Measurements from ENCODE around the gene CYP26B1.

The CYP26B1 gene

GRCh38 chr2:72148837-72149555 is 1.3 kb upstream of the CYP26B1 start:
- H4K20me1 ChIP-seq (ENCODE audit: insufficient read depth, low read length) = no peaks in the 10 kb centered on the region
- H3F3A ChIP-seq (ENCODE audit: insufficient read depth, low read length) = no peaks in the 10 kb centered on the region
- H3K9me3 ChIP-seq (ENCODE audit: low read length) = no peaks in the 10 kb centered on the region
- no peak overlapping the region for H3K27ac ChIP-seq (ENCODE audit: low read depth, low read length, poor library complexity, severe bottlenecking)
- no peaks in the 10 kb centered on the region for H3K27me3 ChIP-seq (ENCODE audit: insufficient read depth, low read length)
- no peak for TF ChIP-seq CTCF (IDR thresholded peaks at IDR 0.05; ENCODE audit: low read length)
- TF ChIP-seq EZH2 (IDR thresholded peaks at IDR 0.05; ENCODE audit: borderline replicate concordance, low read length) = no peak
- H3K36me3 ChIP-seq (ENCODE audit: insufficient read depth, low read length) = no peaks in the 10 kb centered on the region
- no peaks in the 10 kb centered on the region for H3K79me2 ChIP-seq (ENCODE audit: insufficient read depth, low read length)
- no peak overlapping the region for H3K4me3 ChIP-seq (ENCODE audit: low read depth, low read length, poor library complexity, severe bottlenecking)
- no peaks in the 10 kb centered on the region for H3K9me2 ChIP-seq (ENCODE audit: low read depth, low read length)
- H3K4me1 ChIP-seq (ENCODE audit: insufficient read depth, low read length, severe bottlenecking) = no peaks in the 10 kb centered on the region
- H3K9ac ChIP-seq (ENCODE audit: low read length) = no peak overlapping the region
- no peak overlapping the region for H3K4me2 ChIP-seq (ENCODE audit: low read length)
- no peak overlapping the region for H2AFZ ChIP-seq (ENCODE audit: low read length)

GRCh38 chr2:72148003-72148836 is 558 bp upstream of the CYP26B1 start:
- Histone ChIP-seq H3K27me3 (ENCODE audit: insufficient read depth, low read length) (no peaks in the 10 kb centered on the region), H3K36me3 (ENCODE audit: insufficient read depth, low read length) (no peaks in the 10 kb centered on the region), H3K9me3 (ENCODE audit: low read length) (no peaks in the 10 kb centered on the region), H3K4me3 (ENCODE audit: low read depth, low read length, poor library complexity, severe bottlenecking) (no peak overlapping the region), H3F3A (ENCODE audit: insufficient read depth, low read length) (no peaks in the 10 kb centered on the region), H2AFZ (ENCODE audit: low read length) (no peak overlapping the region), H3K27ac (ENCODE audit: low read depth, low read length, poor library complexity, severe bottlenecking) (no peak overlapping the region), H4K20me1 (ENCODE audit: insufficient read depth, low read length) (no peaks in the 10 kb centered on the region), H3K4me2 (ENCODE audit: low read length) (no peak overlapping the region), H3K9ac (ENCODE audit: low read length) (no peak overlapping the region), H3K9me2 (ENCODE audit: low read depth, low read length) (no peaks in the 10 kb centered on the region), H3K79me2 (ENCODE audit: insufficient read depth, low read length) (no peaks in the 10 kb centered on the region), H3K4me1 (ENCODE audit: insufficient read depth, low read length, severe bottlenecking) (no peaks in the 10 kb centered on the region)
- no peak for TF ChIP-seq EZH2 (IDR thresholded peaks at IDR 0.05; ENCODE audit: borderline replicate concordance, low read length)
- no peak for TF ChIP-seq CTCF (IDR thresholded peaks at IDR 0.05; ENCODE audit: low read length)

- H3K4me2 ChIP-seq (ENCODE audit: low read length) = no peak overlapping the region
- no peaks in the 10 kb centered on the region for H3K36me3 ChIP-seq (ENCODE audit: insufficient read depth, low read length)
- H4K20me1 ChIP-seq (ENCODE audit: insufficient read depth, low read length) = no peaks in the 10 kb centered on the region
- H3K9ac ChIP-seq (ENCODE audit: low read length) = no peak overlapping the region
- TF ChIP-seq EZH2 (IDR thresholded peaks at IDR 0.05; ENCODE audit: borderline replicate concordance, low read length) = no peak
- TF ChIP-seq CTCF (IDR thresholded peaks at IDR 0.05; ENCODE audit: low read length) = no peak
- H3K9me3 ChIP-seq (ENCODE audit: low read length) = no peaks in the 10 kb centered on the region
- no peaks in the 10 kb centered on the region for H3F3A ChIP-seq (ENCODE audit: insufficient read depth, low read length)
- no peaks in the 10 kb centered on the region for H3K4me1 ChIP-seq (ENCODE audit: insufficient read depth, low read length, severe bottlenecking)
- no peak overlapping the region for H3K27ac ChIP-seq (ENCODE audit: low read depth, low read length, poor library complexity, severe bottlenecking)
- no peak overlapping the region for H3K4me3 ChIP-seq (ENCODE audit: low read depth, low read length, poor library complexity, severe bottlenecking)
- H3K27me3 ChIP-seq (ENCODE audit: insufficient read depth, low read length) = no peaks in the 10 kb centered on the region
- no peaks in the 10 kb centered on the region for H3K79me2 ChIP-seq (ENCODE audit: insufficient read depth, low read length)
- H2AFZ ChIP-seq (ENCODE audit: low read length) = no peak overlapping the region
- H3K9me2 ChIP-seq (ENCODE audit: low read depth, low read length) = no peaks in the 10 kb centered on the region
Observed at GRCh38 chr2:72146347-72147302, 1.0 kb downstream of the CYP26B1 start.

Data from OCI-LY1 (cell line).